Testis (tissue), 2 donors: Measurements from ENCODE around the gene PLB1.

Source experiments
- POLR2A ChIP-seq: fragments of 450-650 bp; IDR thresholded peaks from one replicate; pipeline ENCODE4 v1.6.1; 2017; ENCODE audit warnings: antibody characterized with exemption, mild to moderate bottlenecking, moderate library complexity
- TF ChIP-seq, protein P1 (sequence below), 3 experiments: fragments of 450-650 bp in 2 of 3; fragments of 200-600 bp in 1 of 3; sonication (generic) in 1 of 3; IDR thresholded peaks; one replicate each; pipeline ENCODE4 v1.5.1; 2016 to 2019; ENCODE audit warnings: antibody characterized with exemption in 3 of 3, mild to moderate bottlenecking in 2 of 3, moderate library complexity in 1 of 3

DNA sequence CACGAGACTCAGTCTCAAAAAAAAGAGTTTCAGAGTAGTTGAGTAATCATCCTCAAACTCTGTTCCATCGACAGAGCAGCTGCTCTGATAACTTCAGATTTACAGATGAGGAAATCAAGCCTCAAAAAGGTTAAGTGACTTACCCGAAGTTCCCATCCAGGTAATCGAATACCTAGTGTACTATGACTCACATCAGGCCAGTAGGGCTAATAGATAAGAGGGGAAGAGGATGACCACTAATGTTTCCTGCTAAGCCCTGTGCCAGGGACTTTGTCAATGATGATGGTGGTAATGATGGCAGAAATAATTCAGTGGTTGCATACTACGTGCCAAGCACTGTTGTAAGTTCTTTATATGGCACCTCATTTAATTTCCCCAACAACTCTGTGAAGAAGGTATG, 80.9 kb downstream of the PLB1 start:
- TF ChIP-seq, protein P1, sequence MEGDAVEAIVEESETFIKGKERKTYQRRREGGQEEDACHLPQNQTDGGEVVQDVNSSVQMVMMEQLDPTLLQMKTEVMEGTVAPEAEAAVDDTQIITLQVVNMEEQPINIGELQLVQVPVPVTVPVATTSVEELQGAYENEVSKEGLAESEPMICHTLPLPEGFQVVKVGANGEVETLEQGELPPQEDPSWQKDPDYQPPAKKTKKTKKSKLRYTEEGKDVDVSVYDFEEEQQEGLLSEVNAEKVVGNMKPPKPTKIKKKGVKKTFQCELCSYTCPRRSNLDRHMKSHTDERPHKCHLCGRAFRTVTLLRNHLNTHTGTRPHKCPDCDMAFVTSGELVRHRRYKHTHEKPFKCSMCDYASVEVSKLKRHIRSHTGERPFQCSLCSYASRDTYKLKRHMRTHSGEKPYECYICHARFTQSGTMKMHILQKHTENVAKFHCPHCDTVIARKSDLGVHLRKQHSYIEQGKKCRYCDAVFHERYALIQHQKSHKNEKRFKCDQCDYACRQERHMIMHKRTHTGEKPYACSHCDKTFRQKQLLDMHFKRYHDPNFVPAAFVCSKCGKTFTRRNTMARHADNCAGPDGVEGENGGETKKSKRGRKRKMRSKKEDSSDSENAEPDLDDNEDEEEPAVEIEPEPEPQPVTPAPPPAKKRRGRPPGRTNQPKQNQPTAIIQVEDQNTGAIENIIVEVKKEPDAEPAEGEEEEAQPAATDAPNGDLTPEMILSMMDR (IDR thresholded peaks at IDR 0.05), result no peak
- TF ChIP-seq POLR2A, result no peak
